Activated naive CD8-positive, alpha-beta T cell treated with anti-CD3 and anti-CD28 coated beads, Interleukin-2, amount 50 U/mL, for 24 hours (primary cell): ENCODE results near the gene VNN1.
"Not testable (repeated sequence)": the region's sequence is repeated elsewhere in the genome, so short reads cannot be mapped to it uniquely, and the experiment has no call there.

ENCODE experiments used
- ATAC-seq: fragments of 150-1000 bp; cut with Tn5 transposase; one replicate; pipeline ENCODE4 v1.10.0; 2021
- DNase-seq: peaks from one replicate; pipeline ENCODE4 v3.0.0; 2021
- H3K27ac Mint-ChIP-seq: one replicate; pipeline ENCODE4 v1.8.0; 2021; ENCODE audit warnings: mild to moderate bottlenecking, mixed read lengths
- H3K27me3 Mint-ChIP-seq: one replicate; pipeline ENCODE4 v1.8.0; 2021; ENCODE audit warnings: mixed read lengths
- H3K36me3 Mint-ChIP-seq: one replicate; pipeline ENCODE4 v1.8.0; 2021; ENCODE audit warnings: low read depth, mixed read lengths
- H3K4me1 Mint-ChIP-seq: one replicate; pipeline ENCODE4 v1.8.0; 2021; ENCODE audit warnings: mixed read lengths
- H3K4me3 Mint-ChIP-seq: one replicate; pipeline ENCODE4 v1.8.0; 2021; ENCODE audit warnings: mild to moderate bottlenecking, moderate library complexity, mixed read lengths
- H3K9me3 Mint-ChIP-seq: one replicate; pipeline ENCODE4 v1.8.0; 2021; ENCODE audit warnings: mixed read lengths

The VNN1 gene

GRCh38 chr6:132635288-132635687 lies 78.6 kb downstream of the VNN1 start:
- DNase-seq, H3K4me3 Mint-ChIP-seq: not testable (repeated sequence)
- H3K27me3 Mint-ChIP-seq, result peaks cover 28% of the 10 kb centered on the region

GRCh38 chr6:132634796-132635195 lies 79.1 kb downstream of the VNN1 start:
- H3K27me3 Mint-ChIP-seq, result peaks cover 25% of the 10 kb centered on the region
- H3K36me3 Mint-ChIP-seq, result no peaks in the 10 kb centered on the region
- DNase-seq (no peak), ATAC-seq (no peak)
- no peaks in the 10 kb centered on the region for H3K4me1 Mint-ChIP-seq
- H3K9me3 Mint-ChIP-seq, result no peaks in the 10 kb centered on the region
- no peak overlapping the region for H3K27ac Mint-ChIP-seq
- no peak overlapping the region for H3K4me3 Mint-ChIP-seq

More at GRCh38 chr6:132635288-132635687, 78.6 kb downstream of the VNN1 start:
- not testable (repeated sequence) for H3K4me1 Mint-ChIP-seq, H3K27ac Mint-ChIP-seq, H3K36me3 Mint-ChIP-seq, H3K9me3 Mint-ChIP-seq, ATAC-seq

GRCh38 chr6:132633362-132633761 lies 80.5 kb downstream of the VNN1 start:
- peaks cover 24% of the 10 kb centered on the region for H3K27me3 Mint-ChIP-seq
- DNase-seq (no peak), ATAC-seq (no peak)
- H3K36me3 Mint-ChIP-seq, result no peaks in the 10 kb centered on the region
- H3K27ac Mint-ChIP-seq, result no peak overlapping the region
- H3K4me1 Mint-ChIP-seq, result no peaks in the 10 kb centered on the region
- H3K4me3 Mint-ChIP-seq, result no peak overlapping the region
- no peaks in the 10 kb centered on the region for H3K9me3 Mint-ChIP-seq
